Progenitor cell of endocrine pancreas (in vitro differentiated cells): ENCODE results near the gene STK32A. TPM values are rescaled to one million over a fixed set of nuclear protein-coding genes. Genes with fewer than 3 reads are reported as not detected.

ENCODE experiments used
- DNase-seq: peaks from one replicate; pipeline ENCODE4 v3.0.0; 2021; ENCODE audit warnings: low spot score; ENCODE audit not compliant: unreplicated experiment
- H3K27ac Mint-ChIP-seq: 2 replicates; pipeline ENCODE4 v1.8.0; 2021; ENCODE audit warnings: mild to moderate bottlenecking, moderate library complexity, mixed read lengths
- H3K27me3 Mint-ChIP-seq: 2 replicates; pipeline ENCODE4 v1.8.0; 2021; ENCODE audit warnings: mixed read lengths
- H3K36me3 Mint-ChIP-seq: 2 replicates; pipeline ENCODE4 v1.8.0; 2022; ENCODE audit warnings: mixed read lengths; ENCODE audit not compliant: insufficient read depth
- H3K4me1 Mint-ChIP-seq: 2 replicates; pipeline ENCODE4 v1.8.0; 2021; ENCODE audit warnings: low read depth, mixed read lengths
- H3K4me3 Mint-ChIP-seq: 2 replicates; pipeline ENCODE4 v1.8.0; 2021; ENCODE audit warnings: low read depth, mild to moderate bottlenecking, moderate library complexity, mixed read lengths
- H3K9me3 Mint-ChIP-seq: 2 replicates; pipeline ENCODE4 v1.8.0; 2021; ENCODE audit warnings: low read depth, mixed read lengths
- total RNA-seq: library from RNA; stranded (reverse); gene quantifications from 2 replicates; pipeline ENCODE4 v1.2.1, GENCODE V29; 2021
- TF ChIP-seq, protein P1 (sequence below): fragments of 200-600 bp; sonication (generic); IDR thresholded peaks from one replicate; pipeline ENCODE4 v1.5.0; 2021; ENCODE audit warnings: antibody characterized with exemption, mild to moderate bottlenecking; ENCODE audit not compliant: unreplicated experiment

STK32A gene
- total RNA-seq, 1 donor from 2014 or later: 1.3 TPM

DNA sequence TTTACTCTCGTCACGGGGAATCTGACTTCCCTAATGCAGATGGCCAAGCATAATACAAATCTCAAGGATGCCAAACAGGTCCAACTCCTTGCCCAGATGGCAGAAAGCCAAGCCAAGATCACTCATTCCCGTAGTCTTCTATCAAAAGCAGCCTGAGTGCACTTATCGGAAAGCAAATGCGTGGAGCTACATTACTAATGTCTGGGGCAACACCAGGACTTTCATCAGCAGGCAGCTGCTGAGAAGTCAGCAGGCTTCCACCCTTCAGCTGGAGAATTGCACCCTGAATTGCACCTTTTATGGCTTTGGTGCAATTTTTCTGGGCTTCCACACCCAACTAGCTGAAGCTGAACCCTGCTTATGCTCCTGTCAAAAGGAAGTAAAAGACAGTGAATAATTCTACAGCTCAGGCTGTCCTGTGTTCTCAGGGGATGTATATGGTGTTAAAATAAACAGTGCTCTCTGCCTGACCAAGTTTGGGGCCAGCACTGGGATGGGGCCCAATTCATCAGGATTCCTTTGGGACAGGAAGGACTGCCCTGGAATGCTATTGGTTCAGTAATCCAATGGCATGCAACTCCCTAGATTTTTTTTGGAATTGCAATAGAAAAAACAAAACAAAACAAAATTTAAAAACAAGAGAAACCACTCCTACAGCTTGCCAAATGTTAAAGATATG is 182.4 kb downstream of the STK32A start:
- Mint-ChIP-seq H3K27me3 (no peaks in the 10 kb centered on the region), H3K27ac (no peak overlapping the region), H3K4me3 (no peak overlapping the region), H3K4me1 (peaks cover 3% of the 10 kb centered on the region), H3K9me3 (no peaks in the 10 kb centered on the region), H3K36me3 (peaks cover 20% of the 10 kb centered on the region)
- DNase-seq: no peak
- TF ChIP-seq, protein P1, sequence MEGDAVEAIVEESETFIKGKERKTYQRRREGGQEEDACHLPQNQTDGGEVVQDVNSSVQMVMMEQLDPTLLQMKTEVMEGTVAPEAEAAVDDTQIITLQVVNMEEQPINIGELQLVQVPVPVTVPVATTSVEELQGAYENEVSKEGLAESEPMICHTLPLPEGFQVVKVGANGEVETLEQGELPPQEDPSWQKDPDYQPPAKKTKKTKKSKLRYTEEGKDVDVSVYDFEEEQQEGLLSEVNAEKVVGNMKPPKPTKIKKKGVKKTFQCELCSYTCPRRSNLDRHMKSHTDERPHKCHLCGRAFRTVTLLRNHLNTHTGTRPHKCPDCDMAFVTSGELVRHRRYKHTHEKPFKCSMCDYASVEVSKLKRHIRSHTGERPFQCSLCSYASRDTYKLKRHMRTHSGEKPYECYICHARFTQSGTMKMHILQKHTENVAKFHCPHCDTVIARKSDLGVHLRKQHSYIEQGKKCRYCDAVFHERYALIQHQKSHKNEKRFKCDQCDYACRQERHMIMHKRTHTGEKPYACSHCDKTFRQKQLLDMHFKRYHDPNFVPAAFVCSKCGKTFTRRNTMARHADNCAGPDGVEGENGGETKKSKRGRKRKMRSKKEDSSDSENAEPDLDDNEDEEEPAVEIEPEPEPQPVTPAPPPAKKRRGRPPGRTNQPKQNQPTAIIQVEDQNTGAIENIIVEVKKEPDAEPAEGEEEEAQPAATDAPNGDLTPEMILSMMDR: no peak

DNA sequence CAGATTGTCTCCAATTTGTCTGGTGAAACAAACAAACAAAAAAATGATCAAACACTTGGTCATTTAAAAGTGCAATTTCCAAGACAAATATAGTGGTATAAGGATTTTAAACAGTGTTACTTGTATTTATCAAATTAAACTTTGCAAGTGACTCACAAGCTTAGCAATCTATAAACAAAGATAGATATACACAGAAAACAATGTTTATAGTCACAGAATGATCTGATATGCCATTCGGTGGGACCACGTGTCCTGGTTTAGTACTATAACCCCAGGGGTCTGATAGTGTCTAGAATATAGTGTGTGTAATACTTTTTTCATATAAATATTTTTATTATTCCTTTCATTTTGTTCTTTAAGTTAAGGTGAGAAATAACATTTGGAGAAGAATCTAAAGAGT is 183.8 kb downstream of the STK32A start:
- no peaks in the 10 kb centered on the region for H3K9me3 Mint-ChIP-seq
- H3K4me1 Mint-ChIP-seq: peaks cover 3% of the 10 kb centered on the region
- no peak overlapping the region for H3K4me3 Mint-ChIP-seq
- H3K27me3 Mint-ChIP-seq: no peaks in the 10 kb centered on the region
- no peak overlapping the region for H3K27ac Mint-ChIP-seq
- TF ChIP-seq, protein P1: no peak
- peaks cover 24% of the 10 kb centered on the region for H3K36me3 Mint-ChIP-seq
- no peak for DNase-seq

- H3K27me3 Mint-ChIP-seq: no peaks in the 10 kb centered on the region
- peaks cover 5% of the 10 kb centered on the region for H3K4me1 Mint-ChIP-seq
- H3K9me3 Mint-ChIP-seq: no peaks in the 10 kb centered on the region
- no peak for DNase-seq
- H3K4me3 Mint-ChIP-seq: no peak overlapping the region
- TF ChIP-seq, protein P1: no peak
- no peak overlapping the region for H3K27ac Mint-ChIP-seq
- H3K36me3 Mint-ChIP-seq: peaks cover 15% of the 10 kb centered on the region
These were observed 192.0 kb downstream of the STK32A start for GRCh38 chr5:147426640-147427327.

GRCh38 chr5:147427521-147428401 is 192.9 kb downstream of the STK32A start:
- peaks cover 10% of the 10 kb centered on the region for H3K36me3 Mint-ChIP-seq
- no peaks in the 10 kb centered on the region for H3K9me3 Mint-ChIP-seq
- H3K27ac Mint-ChIP-seq: no peak overlapping the region
- no peaks in the 10 kb centered on the region for H3K27me3 Mint-ChIP-seq
- no peak for DNase-seq
- no peak overlapping the region for H3K4me3 Mint-ChIP-seq
- TF ChIP-seq, protein P1: no peak
- peaks cover 13% of the 10 kb centered on the region for H3K4me1 Mint-ChIP-seq

GRCh38 chr5:147430628-147431027 is 195.8 kb downstream of the STK32A start:
- peaks cover 1% of the 10 kb centered on the region for H3K36me3 Mint-ChIP-seq
- no peak overlapping the region for H3K4me3 Mint-ChIP-seq
- peaks cover 24% of the 10 kb centered on the region for H3K4me1 Mint-ChIP-seq

More at GRCh38 chr5:147430628-147431027, 195.8 kb downstream of the STK32A start:
- no peaks in the 10 kb centered on the region for H3K9me3 Mint-ChIP-seq
- no peaks in the 10 kb centered on the region for H3K27me3 Mint-ChIP-seq
- no peak for DNase-seq
- TF ChIP-seq, protein P1: no peak
- H3K27ac Mint-ChIP-seq: no peak overlapping the region
